ENCODE results near the gene ADAM12. TPM values are rescaled to one million over a fixed set of nuclear protein-coding genes. Genes with fewer than 3 reads are reported as not detected.

Gene ADAM12
- total RNA-seq, 1 experiment from 2014 or later = not detected

GRCh38 chr10:126394948-126395347 lies 6.7 kb upstream of the ADAM12 start:
- DNase-seq (ENCODE audit: low read depth, low spot score) = no peak
- no peaks in the 10 kb centered on the region for H3K9me3 ChIP-seq (ENCODE audit: control insufficient read depth in 1 of 2, insufficient read depth in 1 of 2, low read depth in 1 of 2, low read length in 2 of 2)
- no peaks in the 10 kb centered on the region for H3K9me2 ChIP-seq (ENCODE audit: insufficient read depth)
- H3K9ac ChIP-seq (ENCODE audit: low read length) = no peak overlapping the region
- H3K4me1 ChIP-seq (ENCODE audit: control insufficient read depth in 1 of 2, insufficient read depth in 2 of 2, low read length in 2 of 2) = peaks cover 0 to 4% of the 10 kb centered on the region in 2 experiments; a peak in 1 of 4 replicates
- no peak for TF ChIP-seq CBX3 (IDR thresholded peaks at IDR 0.05; ENCODE audit: low read depth)
- no peak for TF ChIP-seq POLR2A (IDR thresholded peaks at IDR 0.05; ENCODE audit: borderline replicate concordance, extremely low read depth, insufficient read depth, insufficient read length)
- TF ChIP-seq, protein P1, sequence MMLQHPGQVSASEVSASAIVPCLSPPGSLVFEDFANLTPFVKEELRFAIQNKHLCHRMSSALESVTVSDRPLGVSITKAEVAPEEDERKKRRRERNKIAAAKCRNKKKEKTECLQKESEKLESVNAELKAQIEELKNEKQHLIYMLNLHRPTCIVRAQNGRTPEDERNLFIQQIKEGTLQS (IDR thresholded peaks at IDR 0.05) = no peak
- TF ChIP-seq YY1 (IDR thresholded peaks at IDR 0.05; ENCODE audit: extremely low read depth, insufficient replicate concordance, low read depth, low read length) = no peak
- TF ChIP-seq, protein P2, sequence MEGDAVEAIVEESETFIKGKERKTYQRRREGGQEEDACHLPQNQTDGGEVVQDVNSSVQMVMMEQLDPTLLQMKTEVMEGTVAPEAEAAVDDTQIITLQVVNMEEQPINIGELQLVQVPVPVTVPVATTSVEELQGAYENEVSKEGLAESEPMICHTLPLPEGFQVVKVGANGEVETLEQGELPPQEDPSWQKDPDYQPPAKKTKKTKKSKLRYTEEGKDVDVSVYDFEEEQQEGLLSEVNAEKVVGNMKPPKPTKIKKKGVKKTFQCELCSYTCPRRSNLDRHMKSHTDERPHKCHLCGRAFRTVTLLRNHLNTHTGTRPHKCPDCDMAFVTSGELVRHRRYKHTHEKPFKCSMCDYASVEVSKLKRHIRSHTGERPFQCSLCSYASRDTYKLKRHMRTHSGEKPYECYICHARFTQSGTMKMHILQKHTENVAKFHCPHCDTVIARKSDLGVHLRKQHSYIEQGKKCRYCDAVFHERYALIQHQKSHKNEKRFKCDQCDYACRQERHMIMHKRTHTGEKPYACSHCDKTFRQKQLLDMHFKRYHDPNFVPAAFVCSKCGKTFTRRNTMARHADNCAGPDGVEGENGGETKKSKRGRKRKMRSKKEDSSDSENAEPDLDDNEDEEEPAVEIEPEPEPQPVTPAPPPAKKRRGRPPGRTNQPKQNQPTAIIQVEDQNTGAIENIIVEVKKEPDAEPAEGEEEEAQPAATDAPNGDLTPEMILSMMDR (IDR thresholded peaks at IDR 0.05 in 2 of 3, conservative IDR thresholded peaks at IDR 0.05 in 1 of 3; ENCODE audit: borderline replicate concordance in 1 of 3, insufficient read depth in 1 of 3, low read depth in 2 of 3, low read length in 2 of 3) = no peak
- TF ChIP-seq CEBPB (IDR thresholded peaks at IDR 0.05; ENCODE audit: low read depth) = no peak
- TF ChIP-seq SIN3A (IDR thresholded peaks at IDR 0.05; ENCODE audit: low read depth) = no peak
- TF ChIP-seq FOSL1 (IDR thresholded peaks at IDR 0.05; ENCODE audit: low read depth) = no peak
- TF ChIP-seq EGR1 (IDR thresholded peaks at IDR 0.05; ENCODE audit: low read depth) = no peak
- TF ChIP-seq ZNF274 (IDR thresholded peaks at IDR 0.05; ENCODE audit: low read depth, low read length) = no peak
- TF ChIP-seq POLR2AphosphoS5 (IDR thresholded peaks at IDR 0.05; ENCODE audit: low read depth, low read length) = no peak
- TF ChIP-seq ELF1 (IDR thresholded peaks at IDR 0.05; ENCODE audit: borderline replicate concordance, low read depth) = no peak
- TF ChIP-seq ZFX (IDR thresholded peaks at IDR 0.05) = no peak
- TF ChIP-seq, protein P3, sequence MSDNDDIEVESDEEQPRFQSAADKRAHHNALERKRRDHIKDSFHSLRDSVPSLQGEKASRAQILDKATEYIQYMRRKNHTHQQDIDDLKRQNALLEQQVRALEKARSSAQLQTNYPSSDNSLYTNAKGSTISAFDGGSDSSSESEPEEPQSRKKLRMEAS (IDR thresholded peaks at IDR 0.05) = no peak
- TF ChIP-seq, protein P4, sequence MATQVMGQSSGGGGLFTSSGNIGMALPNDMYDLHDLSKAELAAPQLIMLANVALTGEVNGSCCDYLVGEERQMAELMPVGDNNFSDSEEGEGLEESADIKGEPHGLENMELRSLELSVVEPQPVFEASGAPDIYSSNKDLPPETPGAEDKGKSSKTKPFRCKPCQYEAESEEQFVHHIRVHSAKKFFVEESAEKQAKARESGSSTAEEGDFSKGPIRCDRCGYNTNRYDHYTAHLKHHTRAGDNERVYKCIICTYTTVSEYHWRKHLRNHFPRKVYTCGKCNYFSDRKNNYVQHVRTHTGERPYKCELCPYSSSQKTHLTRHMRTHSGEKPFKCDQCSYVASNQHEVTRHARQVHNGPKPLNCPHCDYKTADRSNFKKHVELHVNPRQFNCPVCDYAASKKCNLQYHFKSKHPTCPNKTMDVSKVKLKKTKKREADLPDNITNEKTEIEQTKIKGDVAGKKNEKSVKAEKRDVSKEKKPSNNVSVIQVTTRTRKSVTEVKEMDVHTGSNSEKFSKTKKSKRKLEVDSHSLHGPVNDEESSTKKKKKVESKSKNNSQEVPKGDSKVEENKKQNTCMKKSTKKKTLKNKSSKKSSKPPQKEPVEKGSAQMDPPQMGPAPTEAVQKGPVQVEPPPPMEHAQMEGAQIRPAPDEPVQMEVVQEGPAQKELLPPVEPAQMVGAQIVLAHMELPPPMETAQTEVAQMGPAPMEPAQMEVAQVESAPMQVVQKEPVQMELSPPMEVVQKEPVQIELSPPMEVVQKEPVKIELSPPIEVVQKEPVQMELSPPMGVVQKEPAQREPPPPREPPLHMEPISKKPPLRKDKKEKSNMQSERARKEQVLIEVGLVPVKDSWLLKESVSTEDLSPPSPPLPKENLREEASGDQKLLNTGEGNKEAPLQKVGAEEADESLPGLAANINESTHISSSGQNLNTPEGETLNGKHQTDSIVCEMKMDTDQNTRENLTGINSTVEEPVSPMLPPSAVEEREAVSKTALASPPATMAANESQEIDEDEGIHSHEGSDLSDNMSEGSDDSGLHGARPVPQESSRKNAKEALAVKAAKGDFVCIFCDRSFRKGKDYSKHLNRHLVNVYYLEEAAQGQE (IDR thresholded peaks at IDR 0.05; ENCODE audit: low read depth) = no peak
- TF ChIP-seq EZH2 (IDR thresholded peaks at IDR 0.05) = no peak
- no peak for TF ChIP-seq RAD21 (IDR thresholded peaks at IDR 0.05; ENCODE audit: low read depth)
- no peak for TF ChIP-seq SP1 (IDR thresholded peaks at IDR 0.05; ENCODE audit: low read depth)
- TF ChIP-seq EZH2phosphoT487 (IDR thresholded peaks at IDR 0.05; ENCODE audit: borderline replicate concordance) = no peak
- H4K20me1 ChIP-seq (ENCODE audit: insufficient read depth) = no peaks in the 10 kb centered on the region
- POLR2A ChIA-PET = no interaction called here
- H3K36me3 ChIP-seq (ENCODE audit: control insufficient read depth in 1 of 2, insufficient read depth in 2 of 2, low read length in 2 of 2) = no peaks in the 10 kb centered on the region
- CTCF ChIA-PET = interaction anchor here (0.7 kb wide), 1 partner anchor 8 kb away, joined by 3 read pairs; no protein-coding TSS in a partner anchor
- RAD21 ChIA-PET (ENCODE audit: low non-redundant PET in 1 of 2, low total read pairs in 2 of 2, uncharacterized antibody in 2 of 2, unreplicated experiment in 2 of 2) = no interaction called here
- no peak overlapping the region for H3K4me2 ChIP-seq (ENCODE audit: low read length)
- intact Hi-C loops (cut with micrococcal nuclease) = no loop called here
- H3K27me3 ChIP-seq (ENCODE audit: insufficient read depth, low read length) = peaks cover 52% of the 10 kb centered on the region
- no TSS peak for BruUV-seq (replicated peaks)
- no peak overlapping the region for H3K4me3 ChIP-seq (replicated peaks in 1 of 2; ENCODE audit: low read depth in 1 of 2, low read length in 2 of 2)
- no peak overlapping the region for H3K27ac ChIP-seq (ENCODE audit: low read depth, low read length)
- H2AFZ ChIP-seq (ENCODE audit: low read depth, low read length, poor library complexity, severe bottlenecking) = no peak overlapping the region
- no peaks in the 10 kb centered on the region for H3K79me2 ChIP-seq (ENCODE audit: insufficient read depth, low read length)
- no peak for ATAC-seq
